Measurements from ENCODE around the gene STON1.
"Not testable (repeated sequence)": the region's sequence is repeated elsewhere in the genome, so short reads cannot be mapped to it uniquely, and the experiment has no call there.

The STON1 gene

DNA sequence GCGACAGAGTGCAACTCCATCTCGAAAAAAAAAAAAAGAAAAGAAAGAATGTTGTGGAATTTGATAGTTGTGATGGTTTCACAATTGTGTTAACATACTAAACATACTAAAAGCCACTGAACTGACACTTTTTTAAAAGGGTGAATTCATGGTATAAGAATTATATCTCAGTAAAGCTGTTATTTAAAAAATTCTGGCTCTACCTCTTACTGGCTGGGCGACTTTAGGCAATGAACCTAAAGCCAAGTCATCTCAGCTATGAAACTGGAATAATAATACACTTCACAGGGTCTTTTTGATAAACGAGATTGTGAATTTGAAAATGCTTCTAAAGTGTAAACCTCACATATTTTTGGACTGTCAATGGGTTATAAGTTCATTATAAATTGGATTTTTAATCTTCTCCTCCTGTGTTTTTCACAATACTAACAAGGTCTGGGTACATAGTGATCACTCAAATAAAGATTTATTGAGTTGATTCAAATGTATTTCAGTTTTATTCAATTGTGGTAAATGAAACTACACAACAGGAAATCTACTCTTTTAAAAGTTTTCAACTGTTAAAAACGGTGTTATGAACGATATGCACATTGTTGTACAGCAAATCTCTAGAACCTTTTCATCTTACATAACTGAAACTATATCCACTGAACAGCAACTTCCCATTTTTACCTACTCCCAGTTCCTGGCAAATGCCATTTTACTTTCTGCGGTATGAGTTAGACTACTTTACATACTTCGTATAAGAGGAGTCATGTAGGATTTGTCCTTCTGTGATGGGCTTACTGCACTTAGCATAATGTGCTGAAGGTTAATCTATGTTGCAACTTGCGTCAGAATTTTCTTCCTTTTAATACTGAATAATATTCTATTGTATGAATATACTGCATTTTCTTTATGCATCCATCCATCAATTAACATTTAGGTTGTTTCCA, 44.7 kb downstream of the STON1 start:
- Histone ChIP-seq H3K4me1 (ENCODE audit: insufficient read depth, low read length) (0 out of 2 replicates have a peak, but pooled peaks cover 6% of the 10 kb centered on the region), H3K36me3 (ENCODE audit: insufficient read depth, low read length) (no peaks in the 10 kb centered on the region), H3K9me3 (ENCODE audit: control insufficient read depth, insufficient read depth, low read length) (no peaks in the 10 kb centered on the region), H3K9ac (ENCODE audit: low read depth, low read length) (no peak overlapping the region)

GRCh38 chr2:48578313-48578712, 48.4 kb downstream of the STON1 start:
- Histone ChIP-seq H3K9me3 (ENCODE audit: control insufficient read depth, insufficient read depth, low read length) (no peaks in the 10 kb centered on the region), H3K36me3 (ENCODE audit: insufficient read depth, low read length) (no peaks in the 10 kb centered on the region), H3K9ac (ENCODE audit: low read depth, low read length) (no peak overlapping the region), H3K4me1 (ENCODE audit: insufficient read depth, low read length) (no peaks in the 10 kb centered on the region)

- Histone ChIP-seq H3K4me1 (ENCODE audit: insufficient read depth, low read length) (peaks cover 4% of the 10 kb centered on the region; the same call in 1 of the 2 replicates), H3K9ac (ENCODE audit: low read depth, low read length) (no peak overlapping the region), H3K36me3 (ENCODE audit: insufficient read depth, low read length) (no peaks in the 10 kb centered on the region), H3K9me3 (ENCODE audit: control insufficient read depth, insufficient read depth, low read length) (no peaks in the 10 kb centered on the region)
These were observed 54.0 kb downstream of the STON1 start for GRCh38 chr2:48583961-48584360.

- H3K36me3 ChIP-seq (ENCODE audit: insufficient read depth, low read length) = no peaks in the 10 kb centered on the region
- H3K9me3 ChIP-seq (ENCODE audit: control insufficient read depth, insufficient read depth, low read length) = no peaks in the 10 kb centered on the region
- no peak overlapping the region for H3K9ac ChIP-seq (ENCODE audit: low read depth, low read length)
- H3K4me1 ChIP-seq (ENCODE audit: insufficient read depth, low read length) = peaks cover 4% of the 10 kb centered on the region; the same call in 1 of the 2 replicates
These were observed 54.6 kb downstream of the STON1 start for GRCh38 chr2:48584551-48584950.

GRCh38 chr2:48586433-48586832, 56.5 kb downstream of the STON1 start:
- Histone ChIP-seq H3K9ac (ENCODE audit: low read depth, low read length) (no peak overlapping the region), H3K4me1 (ENCODE audit: insufficient read depth, low read length) (peaks cover 4% of the 10 kb centered on the region; the same call in 1 of the 2 replicates), H3K36me3 (ENCODE audit: insufficient read depth, low read length) (no peaks in the 10 kb centered on the region), H3K9me3 (ENCODE audit: control insufficient read depth, insufficient read depth, low read length) (no peaks in the 10 kb centered on the region)

- H3K9me3 ChIP-seq (ENCODE audit: control insufficient read depth, insufficient read depth, low read length) = no peaks in the 10 kb centered on the region
- H3K9ac ChIP-seq (ENCODE audit: low read depth, low read length) = no peak overlapping the region
- no peaks in the 10 kb centered on the region for H3K36me3 ChIP-seq (ENCODE audit: insufficient read depth, low read length)
- H3K4me1 ChIP-seq (ENCODE audit: insufficient read depth, low read length) = peaks cover 4% of the 10 kb centered on the region; the same call in 1 of the 2 replicates
These were observed 57.6 kb downstream of the STON1 start for GRCh38 chr2:48587560-48587959.

- no peaks in the 10 kb centered on the region for H3K9me3 ChIP-seq (ENCODE audit: control insufficient read depth, insufficient read depth, low read length)
- H3K4me1 ChIP-seq (ENCODE audit: insufficient read depth, low read length) = peaks cover 4% of the 10 kb centered on the region; the same call in 1 of the 2 replicates
- H3K9ac ChIP-seq (ENCODE audit: low read depth, low read length) = no peak overlapping the region
- H3K36me3 ChIP-seq (ENCODE audit: insufficient read depth, low read length) = no peaks in the 10 kb centered on the region
These were observed 58.0 kb downstream of the STON1 start for GRCh38 chr2:48587961-48588360.

DNA sequence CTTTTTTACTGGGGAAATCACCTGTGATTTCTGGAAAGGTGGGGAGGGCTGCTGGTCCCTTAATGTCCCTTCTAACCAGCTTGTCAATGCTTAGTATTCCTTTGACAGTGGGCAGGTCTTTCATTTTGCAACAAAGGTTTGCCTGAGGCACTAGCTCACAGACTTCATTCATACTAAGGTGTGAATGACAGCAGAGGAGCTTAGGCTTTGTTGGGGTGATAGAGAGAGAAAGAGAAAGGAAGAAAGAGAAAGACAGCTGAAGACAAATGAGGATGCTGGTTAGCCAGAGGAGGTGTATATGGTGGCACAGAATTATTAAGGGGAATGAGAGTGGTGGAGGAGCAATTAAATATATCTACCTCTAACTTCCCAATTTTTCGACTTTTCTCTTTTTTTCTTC, 58.8 kb downstream of the STON1 start:
- Histone ChIP-seq H3K4me1 (ENCODE audit: insufficient read depth, low read length) (peaks cover 4% of the 10 kb centered on the region; the same call in 1 of the 2 replicates), H3K36me3 (ENCODE audit: insufficient read depth, low read length) (no peaks in the 10 kb centered on the region), H3K9ac (ENCODE audit: low read depth, low read length) (no peak overlapping the region), H3K9me3 (ENCODE audit: control insufficient read depth, insufficient read depth, low read length) (no peaks in the 10 kb centered on the region)

- no peaks in the 10 kb centered on the region for H3K9me3 ChIP-seq (ENCODE audit: control insufficient read depth, insufficient read depth, low read length)
- no peak overlapping the region for H3K9ac ChIP-seq (ENCODE audit: low read depth, low read length)
- H3K4me1 ChIP-seq (ENCODE audit: insufficient read depth, low read length) = peaks cover 4% of the 10 kb centered on the region; the same call in 1 of the 2 replicates
- no peaks in the 10 kb centered on the region for H3K36me3 ChIP-seq (ENCODE audit: insufficient read depth, low read length)
These were observed 59.3 kb downstream of the STON1 start for GRCh38 chr2:48589170-48589767.

DNA sequence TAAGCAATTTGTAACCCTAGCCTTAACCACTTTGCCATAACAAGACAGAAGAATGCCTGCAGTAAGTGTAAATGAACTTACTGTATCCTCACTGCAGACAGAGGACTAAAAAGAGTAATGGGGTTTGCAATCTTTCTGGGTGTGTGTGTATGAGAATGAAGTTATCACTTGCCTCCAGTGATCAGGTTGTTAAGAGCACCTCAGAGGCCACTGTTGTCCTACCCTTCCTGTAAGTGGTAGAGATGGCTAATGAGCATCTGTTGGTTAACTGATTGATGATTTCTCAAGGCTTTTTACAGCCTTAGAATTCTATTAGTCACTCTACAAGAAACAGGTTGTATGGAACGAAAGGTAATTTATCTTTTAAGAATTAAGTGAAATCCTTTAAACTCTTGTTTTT, 60.1 kb downstream of the STON1 start:
- Histone ChIP-seq H3K4me1 (ENCODE audit: insufficient read depth, low read length) (peaks cover 4% of the 10 kb centered on the region; the same call in 1 of the 2 replicates), H3K9ac (ENCODE audit: low read depth, low read length) (no peak overlapping the region), H3K9me3 (ENCODE audit: control insufficient read depth, insufficient read depth, low read length) (no peaks in the 10 kb centered on the region), H3K36me3 (ENCODE audit: insufficient read depth, low read length) (no peaks in the 10 kb centered on the region)

DNA sequence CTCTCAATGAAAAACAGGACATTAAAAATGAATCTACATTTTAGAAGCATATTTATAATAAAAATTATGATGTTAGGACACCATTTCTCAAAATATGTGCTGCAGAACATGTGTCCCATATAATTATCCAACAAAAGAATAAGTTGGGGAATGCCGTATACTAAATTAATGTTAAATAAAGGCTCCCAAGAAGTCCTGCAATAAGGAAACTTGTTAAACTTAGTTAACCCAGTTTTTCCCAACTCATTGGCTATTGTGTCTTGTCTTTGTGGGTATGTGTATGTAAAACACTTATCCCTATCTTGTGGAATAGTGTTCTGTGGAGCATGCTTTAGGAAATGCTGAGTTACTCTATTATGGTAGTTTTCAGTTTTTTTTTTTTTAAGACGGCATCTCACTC, 62.1 kb downstream of the STON1 start:
- Histone ChIP-seq H3K36me3 (ENCODE audit: insufficient read depth, low read length) (no peaks in the 10 kb centered on the region), H3K4me1 (ENCODE audit: insufficient read depth, low read length) (no peaks in the 10 kb centered on the region), H3K9me3 (ENCODE audit: control insufficient read depth, insufficient read depth, low read length) (no peaks in the 10 kb centered on the region), H3K9ac (ENCODE audit: low read depth, low read length) (no peak overlapping the region)

DNA sequence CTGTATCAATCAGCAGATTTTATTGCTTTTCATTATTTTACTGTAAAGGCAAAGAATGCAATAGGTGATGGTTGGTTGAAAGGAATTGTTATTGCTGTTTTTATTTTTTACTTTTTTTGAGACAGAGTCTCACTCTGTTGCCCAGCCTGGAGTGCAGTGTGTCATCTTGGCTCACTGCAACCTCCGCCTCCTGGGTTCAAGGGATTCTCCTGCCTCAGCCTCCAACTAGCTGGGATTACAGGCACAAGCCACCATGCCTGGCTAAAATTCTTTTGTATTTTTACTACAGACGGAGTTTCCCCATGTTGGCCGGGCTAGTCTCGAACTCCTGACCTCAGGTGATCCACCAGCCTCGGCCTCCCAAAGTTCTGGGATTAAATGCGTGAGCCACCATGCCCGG, 66.8 kb downstream of the STON1 start:
- H3K9me3 ChIP-seq (ENCODE audit: control insufficient read depth, insufficient read depth, low read length); H3K9ac ChIP-seq (ENCODE audit: low read depth, low read length); H3K36me3 ChIP-seq (ENCODE audit: insufficient read depth, low read length); H3K4me1 ChIP-seq (ENCODE audit: insufficient read depth, low read length): not testable (repeated sequence)

DNA sequence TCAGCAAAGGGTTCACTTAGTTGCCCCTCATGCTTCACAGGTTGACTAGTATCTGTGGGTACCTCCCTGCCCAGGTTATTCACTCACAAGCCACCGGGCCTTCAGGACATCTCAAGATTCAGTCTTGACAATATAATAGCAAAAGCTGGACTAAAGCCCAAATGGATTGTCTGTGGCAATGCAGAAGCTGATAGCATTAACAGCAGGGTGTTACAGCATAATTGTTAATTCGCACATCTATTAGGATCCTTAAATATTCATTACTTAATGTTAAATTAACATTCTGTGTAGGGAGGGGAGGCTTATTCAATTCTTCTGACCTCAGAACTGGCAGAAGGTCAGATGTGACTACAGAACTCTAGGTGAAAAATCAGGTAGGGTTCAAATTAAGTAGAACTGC, 67.5 kb downstream of the STON1 start:
- H3K9me3 ChIP-seq (ENCODE audit: control insufficient read depth, insufficient read depth, low read length) = no peaks in the 10 kb centered on the region
- no peak overlapping the region for H3K9ac ChIP-seq (ENCODE audit: low read depth, low read length)
- H3K4me1 ChIP-seq (ENCODE audit: insufficient read depth, low read length) = no peaks in the 10 kb centered on the region; the same call in 1 of the 2 replicates
- H3K36me3 ChIP-seq (ENCODE audit: insufficient read depth, low read length) = no peaks in the 10 kb centered on the region

DNA sequence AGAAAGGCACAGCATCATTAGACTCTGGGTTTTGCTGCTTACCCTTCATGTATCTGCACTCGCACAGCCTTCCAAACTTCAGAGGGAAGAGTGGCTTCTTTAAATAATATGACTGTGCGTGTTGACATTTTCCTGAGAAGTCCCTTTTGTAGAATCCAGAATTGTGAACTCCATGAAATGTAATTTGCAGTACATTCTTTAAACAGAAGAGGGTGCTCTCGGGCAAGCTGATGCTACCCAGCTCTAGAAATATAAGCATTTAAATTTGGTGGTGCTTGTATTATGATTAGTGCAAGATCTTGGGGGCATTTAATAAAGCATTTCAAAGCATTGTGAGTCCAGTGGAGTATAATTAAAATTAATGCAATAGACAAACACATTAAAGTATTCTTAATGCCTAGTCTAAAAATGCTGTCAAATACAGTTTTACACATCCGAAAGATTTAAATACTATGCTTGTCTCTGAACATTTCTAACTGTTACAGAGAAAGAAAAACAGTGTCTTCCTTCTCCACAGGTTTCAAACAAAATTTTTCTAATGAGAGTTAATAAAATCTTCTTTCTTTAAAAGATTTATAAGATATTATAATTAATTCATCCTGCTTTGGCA, 70.4 kb downstream of the STON1 start:
- H3K9ac ChIP-seq (ENCODE audit: low read depth, low read length) = no peak overlapping the region
- H3K4me1 ChIP-seq (ENCODE audit: insufficient read depth, low read length) = no peaks in the 10 kb centered on the region; the same call in 1 of the 2 replicates
- H3K9me3 ChIP-seq (ENCODE audit: control insufficient read depth, insufficient read depth, low read length) = no peaks in the 10 kb centered on the region
- no peaks in the 10 kb centered on the region for H3K36me3 ChIP-seq (ENCODE audit: insufficient read depth, low read length)

Data from ES-I3 (cell line).